Measurements from ENCODE around the gene GNAO1.

Gene GNAO1

DNA sequence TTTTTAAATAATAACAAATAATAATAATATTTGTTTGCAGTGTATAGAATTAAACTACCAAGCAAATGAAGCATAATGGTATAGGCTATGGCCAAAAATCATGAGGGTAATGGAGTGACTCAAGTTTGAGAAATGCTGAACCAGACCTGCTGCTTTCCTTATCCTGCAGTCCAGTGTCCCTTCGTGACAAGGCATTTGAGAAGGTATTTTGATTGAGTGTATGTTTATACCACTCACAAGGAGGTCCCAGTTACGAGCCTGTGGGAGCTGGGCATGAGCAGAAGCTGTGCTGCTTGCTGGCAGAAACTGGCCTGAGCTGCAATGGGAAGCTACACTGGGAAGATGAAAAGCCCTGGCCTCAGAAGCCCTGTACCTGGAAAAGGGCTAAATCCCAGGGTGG is 50.3 kb downstream of the GNAO1 start:
- no peak for DNase-seq (ENCODE audit: low spot score)

DNA sequence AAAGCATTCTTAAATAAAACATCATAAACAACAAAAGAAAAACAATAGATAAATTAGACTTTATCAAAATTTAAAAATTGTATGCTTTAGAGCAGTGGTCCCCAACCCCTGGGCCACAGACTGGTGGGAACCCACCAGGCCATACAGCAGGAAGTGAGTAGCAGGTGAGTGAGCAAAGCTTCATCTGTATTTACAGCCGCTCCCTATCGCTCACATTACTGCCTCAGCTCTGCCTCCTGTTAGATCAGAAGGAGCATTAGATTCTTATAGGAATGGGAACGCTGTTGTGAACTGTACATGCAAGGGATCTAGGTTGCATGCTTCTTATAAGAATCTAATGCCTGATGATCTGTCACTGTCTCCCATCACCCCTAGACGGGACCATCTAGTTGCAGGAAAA is 51.5 kb downstream of the GNAO1 start:
- DNase-seq (ENCODE audit: low spot score) = no peak

DNA sequence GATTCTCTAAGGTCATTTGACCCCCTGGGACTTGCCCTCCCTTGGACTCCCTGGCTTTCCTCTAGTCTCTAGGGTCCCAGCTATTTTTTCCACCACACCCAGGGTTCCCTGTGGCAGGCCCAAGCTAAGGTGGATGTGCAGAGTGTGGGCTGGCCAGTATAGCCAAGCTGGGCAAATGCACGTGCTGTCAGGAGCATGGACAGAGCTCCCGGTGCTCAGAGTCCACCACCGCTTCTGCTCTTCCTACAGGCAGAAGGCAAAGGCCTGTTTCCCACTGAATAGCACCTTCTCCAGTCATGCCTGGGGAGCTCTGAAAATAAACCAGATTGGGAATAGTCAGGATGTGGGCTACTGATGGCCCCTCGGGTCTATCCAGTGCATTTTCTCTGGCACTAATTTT is 53.3 kb downstream of the GNAO1 start:
- DNase-seq (ENCODE audit: low spot score) = no peak

DNA sequence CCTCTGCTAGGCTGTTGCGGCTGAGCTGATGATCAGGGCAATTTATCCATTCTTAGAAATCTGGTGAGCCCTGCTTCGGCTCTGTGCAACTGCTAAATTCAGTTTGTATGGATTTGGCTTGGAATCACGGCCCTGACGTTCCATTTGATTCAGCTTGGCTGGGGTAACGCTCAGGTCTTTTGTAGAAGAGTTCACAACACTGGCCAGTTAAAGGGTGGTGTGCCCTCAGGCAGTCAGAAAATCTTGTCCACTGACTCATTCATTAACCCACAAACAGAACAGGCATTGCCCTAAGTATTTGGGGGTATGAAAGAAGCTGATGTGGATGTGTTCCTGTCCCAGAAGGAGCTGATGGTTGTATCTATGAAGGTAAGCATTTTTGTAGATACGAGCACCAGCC is 53.9 kb downstream of the GNAO1 start:
- DNase-seq (ENCODE audit: low spot score) = no peak

DNA sequence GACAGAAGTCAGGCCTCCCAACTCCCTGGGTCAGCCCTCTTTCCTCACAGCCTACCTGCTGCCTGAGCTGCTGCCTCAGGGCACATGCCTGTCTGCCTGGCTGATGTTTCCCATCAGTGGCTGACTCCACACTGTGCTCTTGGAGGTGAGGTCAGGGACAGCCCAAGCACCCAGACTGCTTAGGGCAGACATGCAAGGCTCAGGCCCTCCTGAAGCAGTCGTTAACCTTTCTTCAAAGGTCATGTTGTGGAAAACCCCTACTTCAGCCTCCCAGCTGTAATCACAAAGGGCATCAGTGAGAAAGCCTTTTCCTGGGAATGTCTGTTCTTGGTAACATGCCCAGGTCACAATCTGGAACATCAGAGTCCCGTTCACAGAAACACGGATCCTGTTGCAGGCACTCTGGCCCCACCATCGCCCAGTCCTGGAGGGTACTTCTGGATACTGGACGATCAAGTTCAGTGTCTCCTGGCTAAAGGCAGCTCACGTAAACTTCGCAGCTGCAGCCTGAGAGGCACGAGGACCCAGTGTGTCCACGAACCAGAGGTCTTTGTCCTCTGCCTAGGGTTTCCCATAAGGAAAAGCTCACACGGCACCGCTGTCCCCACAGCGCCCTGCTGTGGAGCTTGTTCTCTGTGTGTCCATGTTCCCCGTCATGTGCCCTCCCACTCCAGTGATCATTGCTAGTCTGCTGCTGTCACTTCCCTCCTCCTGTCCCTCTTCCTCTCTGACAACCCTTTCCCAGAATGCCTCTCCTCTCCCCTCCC is 54.9 kb downstream of the GNAO1 start:
- DNase-seq (ENCODE audit: low spot score) = no peak

DNA sequence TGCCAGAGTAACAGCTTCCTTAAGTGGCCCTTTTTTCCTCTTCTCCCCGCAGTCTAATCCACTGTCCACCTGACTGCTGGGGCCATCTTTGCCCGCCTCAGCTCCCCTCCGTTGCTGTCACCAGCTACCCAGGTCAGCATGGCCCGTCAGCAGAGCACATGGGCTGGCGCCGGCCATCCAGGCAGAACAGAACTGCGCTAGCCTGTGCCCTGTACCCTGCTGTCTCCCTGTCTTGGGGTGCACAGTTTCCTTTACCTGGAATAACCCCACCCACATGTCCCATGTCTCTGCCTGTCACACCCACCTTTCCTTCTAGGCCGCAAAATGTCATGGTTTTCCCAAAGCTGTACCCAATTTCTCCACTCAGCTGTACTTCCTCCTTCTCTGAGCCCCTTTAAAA is 55.7 kb downstream of the GNAO1 start:
- no peak for DNase-seq (ENCODE audit: low spot score)

DNA sequence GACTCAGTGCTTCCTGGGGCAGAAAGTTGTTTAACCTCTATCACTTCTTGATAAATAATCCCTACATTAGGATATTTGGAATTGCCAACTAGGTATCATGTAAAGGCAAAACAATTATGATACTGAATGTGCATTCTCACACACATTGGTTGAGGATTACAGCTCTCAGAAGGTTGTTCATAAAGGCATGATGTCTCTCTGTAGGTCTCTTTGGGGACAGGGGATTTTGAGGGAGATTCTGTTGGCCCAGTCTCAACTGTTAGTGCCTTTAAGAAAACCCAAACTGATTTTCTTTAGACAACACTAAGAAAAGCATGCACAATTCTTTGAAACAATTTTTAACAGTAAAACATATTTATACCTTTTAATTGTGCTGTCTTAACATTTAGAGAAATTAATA is 56.5 kb downstream of the GNAO1 start:
- no peak for DNase-seq (ENCODE audit: low spot score)

DNA sequence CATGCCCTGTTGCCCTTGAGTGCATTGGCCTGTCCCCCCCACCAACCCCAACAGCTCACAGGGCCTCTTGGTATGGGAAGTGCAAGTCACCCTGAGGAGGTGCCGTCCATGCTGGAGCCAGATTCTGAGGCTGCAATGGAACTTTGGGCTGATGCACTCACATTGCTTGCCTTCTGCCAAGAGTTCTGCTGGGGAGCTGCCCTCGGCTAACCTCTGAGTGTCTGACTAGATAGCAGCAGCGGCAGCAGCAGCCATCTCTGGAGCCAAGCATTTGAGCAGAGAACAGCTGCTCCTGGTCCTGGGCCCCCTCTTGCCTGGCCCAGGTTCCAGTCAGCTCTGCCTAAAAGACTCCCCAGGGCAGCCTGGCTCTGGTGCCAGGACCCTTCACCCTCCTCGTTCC is 61.5 kb downstream of the GNAO1 start:
- no peak for DNase-seq (ENCODE audit: low spot score)

DNA sequence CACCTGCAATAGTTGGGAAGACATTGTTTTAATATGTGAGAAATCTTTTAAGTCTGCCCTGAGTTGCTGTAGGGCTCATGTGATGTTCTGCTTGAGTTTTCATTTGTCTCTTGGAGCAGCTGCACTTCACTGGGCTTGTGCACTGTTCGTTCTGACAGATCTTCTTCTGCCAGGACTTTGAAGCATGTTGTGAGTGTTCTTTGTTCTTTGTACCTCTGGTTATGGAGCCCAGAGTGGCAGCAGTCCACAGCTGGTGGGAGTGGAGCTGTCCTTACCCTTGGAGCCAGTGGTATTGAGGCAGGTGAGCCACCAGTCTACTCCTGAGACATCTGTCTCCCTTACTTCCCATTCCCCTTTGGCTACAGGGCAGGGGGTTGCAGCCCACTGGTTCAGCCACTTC is 64.6 kb downstream of the GNAO1 start:
- no peak for DNase-seq (ENCODE audit: low spot score)

DNA sequence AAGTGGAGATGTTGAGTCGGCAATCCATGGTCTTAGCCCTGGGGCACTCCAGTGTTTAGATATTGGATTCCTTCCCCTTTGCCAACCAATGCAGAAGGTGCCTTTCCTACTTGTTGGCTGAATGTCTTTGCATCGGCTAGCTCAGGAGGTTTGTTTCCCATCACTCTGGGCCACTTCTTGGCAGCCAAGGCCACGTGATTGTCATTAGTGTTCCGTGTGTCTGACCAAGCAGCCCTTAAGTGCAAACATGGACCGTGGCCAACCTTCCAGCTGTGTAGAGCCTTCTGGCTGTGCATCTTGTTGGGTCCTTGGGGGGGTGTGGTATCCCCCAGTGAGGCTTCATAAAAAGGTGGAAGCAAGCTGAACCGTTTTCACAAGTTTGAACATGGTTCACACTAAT is 66.0 kb downstream of the GNAO1 start:
- no peak for DNase-seq (ENCODE audit: low spot score)

DNA sequence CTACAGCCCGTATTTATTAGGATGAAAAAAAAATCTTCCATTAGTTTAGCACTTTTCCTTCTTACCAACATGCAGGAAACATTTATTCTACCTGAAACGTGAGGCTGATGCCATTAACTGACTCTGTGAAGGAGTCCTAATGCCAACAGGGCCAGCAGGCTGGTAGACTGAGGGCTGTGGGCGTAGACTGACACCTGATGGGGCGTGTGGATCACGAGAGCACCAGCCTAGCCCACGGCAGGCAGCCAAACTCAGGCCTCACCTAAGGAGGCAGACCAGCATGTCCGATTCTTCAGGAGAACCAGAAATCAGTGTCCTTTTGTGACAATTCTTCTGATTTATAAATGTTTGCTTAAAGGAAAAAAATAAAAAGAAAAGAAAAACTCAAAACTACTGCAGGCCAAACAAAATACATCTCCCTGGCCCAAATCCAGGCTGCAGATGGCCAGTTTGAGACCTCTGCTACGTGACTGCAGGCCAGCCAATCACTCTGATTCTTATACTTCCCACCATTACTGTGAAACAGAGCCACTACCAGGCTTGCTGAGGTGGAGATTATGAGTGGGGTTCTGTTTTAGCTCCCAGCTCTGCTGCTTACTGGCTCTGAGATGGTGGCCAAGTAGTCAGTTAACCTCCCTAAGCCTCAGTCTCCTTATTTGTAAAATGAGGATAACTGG is 66.5 kb downstream of the GNAO1 start:
- no peak for DNase-seq (ENCODE audit: low spot score)

DNA sequence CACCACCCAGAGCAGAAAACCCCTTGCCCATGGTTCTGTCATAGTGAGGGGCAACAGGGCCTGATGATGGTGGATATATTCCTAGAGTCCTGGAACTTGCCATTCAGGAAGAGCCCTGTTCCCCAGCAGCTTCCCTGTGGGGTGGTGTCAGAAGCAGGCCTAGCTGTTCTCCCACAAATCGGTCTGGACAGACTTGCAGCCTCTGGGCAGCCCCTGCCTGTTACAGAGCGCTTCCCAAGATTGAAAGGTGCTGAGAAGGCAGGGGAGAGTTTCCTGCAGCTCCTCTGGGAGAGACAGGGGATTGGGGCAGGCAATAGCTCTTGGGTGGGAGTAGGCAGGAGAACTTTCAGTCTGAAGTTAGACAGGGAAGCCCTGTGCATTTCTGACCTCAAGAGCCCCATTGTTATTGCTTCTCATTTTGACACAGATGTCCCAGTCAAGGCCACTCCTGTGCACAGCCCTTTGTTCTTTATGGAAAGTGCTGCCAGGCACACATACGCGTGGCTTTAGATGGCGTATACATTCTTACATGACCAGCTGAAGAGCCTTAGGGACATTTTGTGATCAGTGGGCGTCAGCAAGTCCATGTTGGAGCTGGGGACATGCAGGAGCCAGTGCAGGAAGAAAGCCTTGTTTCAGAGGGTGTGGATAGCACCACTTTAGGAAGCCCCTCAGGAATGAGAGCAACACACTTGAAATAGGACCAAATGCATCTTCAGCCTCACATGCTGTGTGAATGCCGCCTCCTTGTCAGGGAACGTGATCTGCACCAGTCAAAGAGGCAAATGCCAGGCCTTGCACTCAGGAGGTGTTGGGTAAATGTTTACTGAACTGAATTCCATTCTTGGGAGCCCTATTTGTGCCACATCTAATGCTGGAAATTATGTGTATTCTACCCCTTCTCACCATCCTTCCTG is 67.5 kb downstream of the GNAO1 start:
- no peak for DNase-seq (ENCODE audit: low spot score)

DNA sequence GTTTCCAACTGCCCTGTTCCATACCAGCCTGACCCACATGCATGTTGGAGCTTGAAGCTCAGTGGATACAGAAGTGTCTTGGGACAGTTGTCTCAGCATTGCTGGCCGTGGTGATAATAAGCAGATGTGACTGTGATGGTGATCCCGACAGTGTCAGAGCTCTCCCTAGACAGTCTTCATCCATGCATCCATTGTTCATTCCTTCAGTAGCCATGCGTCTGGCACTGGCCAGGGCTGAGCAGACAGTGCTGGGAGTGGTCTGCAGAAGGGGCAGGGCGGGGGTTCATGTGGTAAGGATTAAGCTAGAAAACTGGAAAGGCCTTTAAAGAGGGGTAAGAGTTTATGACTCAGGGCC is 68.1 kb downstream of the GNAO1 start:
- DNase-seq (ENCODE audit: low spot score) = no peak

DNA sequence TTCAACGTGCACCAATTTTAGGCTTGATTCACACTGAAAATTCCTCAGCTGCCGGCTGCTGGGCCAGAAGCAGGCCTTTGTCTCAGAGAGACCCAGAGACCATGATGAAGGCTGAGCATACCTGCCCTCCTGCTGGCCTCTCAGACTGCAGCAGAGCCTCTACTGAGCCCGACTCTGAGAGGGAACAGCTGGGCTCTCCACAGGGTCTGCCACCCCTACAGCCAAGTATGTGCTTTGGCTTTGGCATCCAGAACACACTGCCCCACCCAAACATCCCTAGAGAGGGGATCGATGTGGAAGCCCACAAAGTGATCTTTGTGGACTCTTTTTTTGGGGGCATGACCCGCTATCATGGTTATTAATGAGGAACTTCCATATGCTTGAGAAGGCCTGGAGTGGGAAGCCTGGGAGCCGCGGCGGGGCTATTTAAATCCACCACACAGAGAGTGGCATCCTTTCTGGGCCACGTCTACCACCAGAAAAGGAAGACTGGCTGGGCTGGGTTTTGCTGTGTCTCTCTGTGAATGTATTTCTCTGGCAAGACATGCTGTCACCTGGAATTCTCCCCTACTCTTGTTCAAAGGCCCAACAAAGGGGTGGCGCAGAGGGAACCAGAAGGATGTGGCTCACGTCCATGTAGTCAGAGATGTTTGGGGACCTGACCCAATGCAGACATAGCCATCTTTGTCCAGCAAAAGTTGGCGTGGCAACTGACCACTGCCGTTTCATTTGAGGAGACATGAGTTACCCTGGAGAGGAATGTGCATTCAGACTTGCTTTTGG is 69.3 kb downstream of the GNAO1 start:
- DNase-seq (ENCODE audit: low spot score) = no peak

DNA sequence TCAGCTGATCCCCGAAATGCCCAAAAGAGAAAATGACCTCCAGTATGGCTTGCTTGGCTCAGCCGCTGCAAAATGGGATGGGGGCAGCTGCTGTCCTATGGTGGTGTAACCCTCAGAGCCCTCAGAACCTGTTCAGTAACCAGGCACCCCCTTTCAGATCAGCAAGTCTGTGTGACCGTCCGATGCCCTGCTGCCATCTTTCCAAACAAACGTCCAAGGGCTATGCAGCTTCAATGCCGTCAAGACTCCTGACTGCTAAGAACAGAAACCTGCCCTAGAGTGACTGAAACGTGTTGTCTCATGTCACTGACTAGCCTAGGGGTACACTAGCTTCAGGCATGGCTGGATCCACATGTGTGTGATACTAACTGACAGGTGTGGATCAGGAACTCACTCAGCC is 70.4 kb downstream of the GNAO1 start:
- DNase-seq (ENCODE audit: low spot score) = no peak

DNA sequence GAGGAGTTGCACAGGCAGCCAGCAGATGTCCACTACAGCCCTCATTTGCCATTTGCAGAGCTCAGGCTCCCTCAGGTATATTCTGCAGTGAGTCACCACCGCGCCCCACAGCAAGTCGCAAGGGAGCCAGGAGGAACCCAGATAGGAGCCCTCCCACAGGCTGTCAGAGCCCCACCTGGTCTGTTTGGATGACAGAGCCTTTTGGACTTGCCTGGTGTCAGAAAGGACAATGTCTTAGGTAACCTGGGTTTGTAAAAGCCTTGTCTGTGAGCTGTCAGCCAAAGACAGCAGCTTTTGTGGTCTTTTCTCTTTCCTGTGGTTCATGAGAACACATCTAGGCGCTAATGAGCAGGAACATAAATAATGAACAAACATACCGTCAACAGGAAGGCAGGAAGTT is 70.9 kb downstream of the GNAO1 start:
- DNase-seq (ENCODE audit: low spot score) = no peak

DNA sequence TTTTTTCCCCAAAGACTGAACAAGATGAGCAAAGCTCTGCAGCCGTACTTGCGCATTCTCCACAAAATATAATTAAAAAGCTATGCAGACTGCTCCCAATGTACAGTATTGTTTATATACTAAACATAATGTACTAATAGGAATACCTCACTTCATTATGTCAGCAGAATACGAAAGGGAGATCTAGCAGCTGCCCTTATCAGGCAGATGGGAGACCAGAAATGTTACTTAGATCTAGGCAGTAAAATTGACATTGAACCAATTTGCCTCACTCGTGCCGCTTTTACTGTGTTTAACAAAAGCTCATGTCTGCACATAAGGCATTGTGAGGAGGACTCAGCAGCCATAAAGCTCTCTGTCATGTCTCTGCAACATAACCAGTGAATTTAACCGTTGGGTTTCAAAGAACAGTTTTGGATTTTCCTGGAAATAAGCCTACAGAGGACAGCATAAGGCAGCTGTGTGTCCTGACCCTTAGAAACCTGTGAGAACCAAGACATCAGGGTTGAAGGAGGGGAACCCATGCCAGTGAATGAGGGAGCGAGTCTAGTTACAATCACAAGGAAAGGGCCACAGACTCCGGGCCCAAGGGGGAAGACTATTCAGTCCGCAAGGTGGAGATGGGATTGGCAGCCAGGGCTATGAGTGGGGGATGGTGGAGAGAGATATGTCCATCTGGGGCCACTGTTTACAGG is 71.4 kb downstream of the GNAO1 start:
- no peak for DNase-seq (ENCODE audit: low spot score)

DNA sequence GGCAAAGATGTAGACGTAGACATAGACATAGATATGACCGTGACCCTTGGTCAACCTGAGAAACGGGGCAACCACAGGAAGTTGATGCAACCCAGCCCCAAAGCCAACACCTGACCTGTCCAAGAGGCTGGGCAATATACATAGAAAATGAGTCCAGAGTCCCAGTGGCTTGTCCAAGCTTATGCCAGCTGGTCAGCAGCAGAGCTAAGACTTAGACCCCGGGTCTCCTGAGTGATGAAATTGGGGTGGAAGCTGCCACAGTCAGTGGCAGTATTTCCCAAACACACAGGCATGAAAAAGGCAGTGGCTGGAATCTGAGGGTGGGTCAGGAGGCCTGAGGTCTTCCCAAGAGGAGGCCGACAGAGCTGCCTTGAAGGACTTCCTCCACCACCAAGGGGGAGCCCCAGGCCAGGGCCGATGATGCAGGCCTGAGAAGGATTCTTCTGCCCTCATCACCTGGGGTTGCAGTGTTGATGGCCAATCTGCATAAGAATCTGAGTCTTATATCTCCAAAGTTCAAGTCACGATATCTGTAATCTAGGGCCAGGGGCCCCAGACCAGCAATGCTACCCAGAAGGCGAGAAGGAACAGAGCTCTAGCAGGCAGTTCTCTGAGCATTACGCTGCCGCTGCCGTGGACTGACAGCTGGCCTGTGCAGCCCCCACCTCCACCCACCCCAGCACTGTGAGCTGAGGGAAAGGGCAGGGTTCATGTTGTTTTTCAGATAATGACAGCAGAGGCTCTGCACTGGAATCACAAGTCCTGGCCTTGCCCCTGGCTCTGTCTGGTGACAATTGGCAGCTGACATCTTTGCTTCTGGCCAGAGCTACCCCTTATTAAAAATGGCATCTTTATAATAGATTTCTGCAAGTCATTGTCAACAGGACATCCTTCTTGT is 72.7 kb downstream of the GNAO1 start:
- no peak for DNase-seq (ENCODE audit: low spot score)

DNA sequence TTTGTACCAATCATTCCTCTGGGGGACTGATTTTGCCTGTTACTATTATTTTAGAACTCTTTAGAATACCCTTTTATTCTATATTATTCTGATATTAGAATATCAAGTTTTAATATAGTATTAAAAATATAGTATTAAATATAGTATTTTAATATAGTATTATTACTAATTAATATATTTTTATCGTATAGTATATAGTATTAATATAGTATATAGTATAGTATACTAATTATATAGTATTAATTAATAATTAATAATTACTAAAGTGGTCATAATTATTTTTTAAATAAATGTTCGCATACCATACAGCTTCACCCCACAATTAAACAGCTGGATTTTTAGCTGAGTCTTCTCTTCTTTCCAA is 73.3 kb downstream of the GNAO1 start:
- no peak for DNase-seq (ENCODE audit: low spot score)

DNA sequence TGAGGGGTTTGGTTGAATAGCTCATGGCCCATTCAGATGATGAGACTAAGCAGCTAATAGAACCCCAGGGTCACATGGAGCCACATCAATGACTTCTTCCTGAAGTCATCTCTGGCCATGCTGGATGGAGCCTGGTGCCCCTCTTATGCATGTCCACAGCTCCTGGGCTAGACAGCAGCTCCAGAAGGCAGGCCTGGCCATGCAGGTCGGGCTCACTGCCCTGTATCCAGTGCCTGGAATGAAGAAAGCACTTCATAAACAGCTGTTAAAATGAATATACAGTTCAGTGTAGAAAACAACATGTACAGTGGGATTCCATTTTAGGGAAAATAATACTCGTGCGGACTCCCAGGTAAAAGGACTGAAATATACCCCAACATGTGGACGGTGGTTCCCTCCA is 73.9 kb downstream of the GNAO1 start:
- no peak for DNase-seq (ENCODE audit: low spot score)

DNA sequence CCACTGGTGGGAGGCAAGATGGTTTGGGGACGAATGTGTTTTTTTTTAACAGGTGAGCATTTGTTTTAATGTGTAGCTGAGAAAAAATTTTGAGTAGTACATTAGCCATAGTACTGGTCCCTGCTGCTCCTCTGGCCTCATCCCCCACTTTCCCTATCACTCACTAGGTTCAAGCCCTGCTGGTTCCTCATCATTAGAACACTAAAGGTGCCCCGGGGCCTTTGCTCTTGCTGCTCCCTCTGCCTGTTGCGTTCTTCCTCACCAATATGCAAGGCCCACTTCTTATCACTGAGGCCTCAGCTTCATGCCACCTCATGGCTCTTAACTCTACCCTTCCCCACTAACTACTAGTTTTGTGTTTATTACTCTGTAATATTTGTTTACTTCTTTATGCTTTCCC is 74.5 kb downstream of the GNAO1 start:
- DNase-seq (ENCODE audit: low spot score) = no peak
